HepG2 (cell line): ENCODE results near the gene CAMTA1. TPM values are rescaled to one million over a fixed set of nuclear protein-coding genes. Genes with fewer than 3 reads are reported as not detected.

Source experiments
- ARID4A ChIP-seq: sonication (generic); formaldehyde crosslinking; IDR thresholded peaks from 2 replicates; pipeline ENCODE4 v1.5.0; 2020; ENCODE audit warnings: mild to moderate bottlenecking, missing genetic modification reagents, borderline replicate concordance
- BRCA1 ChIP-seq: sonication (generic); formaldehyde crosslinking; IDR thresholded peaks from 2 replicates; pipeline ENCODE4 v1.4.0; 2020; ENCODE audit warnings: missing genetic modification reagents
- CSRNP2 ChIP-seq: sonication (generic); formaldehyde crosslinking; conservative IDR thresholded peaks from 2 replicates; pipeline ENCODE4 v1.8.0; 2022; ENCODE audit warnings: low read depth, missing genetic modification reagents
- PLSCR1 ChIP-seq: sonication (generic); formaldehyde crosslinking; IDR thresholded peaks from 2 replicates; pipeline ENCODE4 v1.5.0; 2020; ENCODE audit warnings: missing genetic modification reagents, mild to moderate bottlenecking, borderline replicate concordance
- ZBTB4 ChIP-seq: sonication (generic); formaldehyde crosslinking; IDR thresholded peaks from 2 replicates; pipeline ENCODE4 v1.4.0; 2020; ENCODE audit warnings: missing genetic modification reagents, mild to moderate bottlenecking, borderline replicate concordance
- ZNF33A ChIP-seq: sonication (generic); formaldehyde crosslinking; IDR thresholded peaks from 2 replicates; pipeline ENCODE4 v1.5.1; 2020; ENCODE audit warnings: missing genetic modification reagents, mild to moderate bottlenecking, moderate library complexity, borderline replicate concordance
- ZNF44 ChIP-seq: sonication (generic); formaldehyde crosslinking; IDR thresholded peaks from 2 replicates; pipeline ENCODE4 v1.5.1; 2020; ENCODE audit warnings: mild to moderate bottlenecking, missing genetic modification reagents
- ZNF891 ChIP-seq: sonication (generic); formaldehyde crosslinking; IDR thresholded peaks from 2 replicates; pipeline ENCODE4 v1.5.0; 2020; ENCODE audit warnings: mild to moderate bottlenecking, missing genetic modification reagents
- polyA plus RNA-seq, 8 experiments: library from polyadenylated mRNA; depleted of rRNA in 3 of 8; stranded (reverse) in 7 of 8; unstranded in 1 of 8; fragments of >200 nt; fragmentation: Illumina TruSeq in 4 of 8; extraction: Trizol in 4 of 8; gene quantifications; 2 replicates each; pipeline versions ENCODE4 v1.2.1 to v1.2.3, GENCODE V29; 2011 to 2016; ENCODE audit warnings: low read depth in 4 of 8, missing spikeins in 1 of 8, mixed read lengths in 1 of 8; ENCODE audit not compliant: insufficient read depth in 1 of 8
- total RNA-seq, 5 experiments: library from RNA; depleted of rRNA; stranded (reverse); fragments of >200 nt; fragmentation: Illumina TruSeq; extraction: Trizol; gene quantifications; 2 replicates each; pipeline ENCODE4 v1.2.3, GENCODE V29; 2016; ENCODE audit warnings: low read depth in 1 of 5

CAMTA1 gene
- total and polyA plus RNA-seq, 2 of the 13 experiments (the other 11 are each of a cell fraction or from before 2014, with no cell fraction given), result 25.0 to 36.4 TPM

GRCh38 chr1:7535016-7535415 lies 749.8 kb downstream of the CAMTA1 start (continued):
- TF ChIP-seq PLSCR1 (CRISPR knock-in tag) (no peak), ARID4A (CRISPR knock-in tag) (no peak), ZNF33A (no peak), BRCA1 (CRISPR knock-in tag) (no peak), ZBTB4 (CRISPR knock-in tag) (no peak), CSRNP2 (no peak), ZNF44 (no peak), ZNF891 (CRISPR knock-in tag) (no peak)
